NCI-H2196 treated with DMSO at 0.1 percent for 48 hours (cell line): Measurements from ENCODE around the gene OR2AG1.
"Not testable (repeated sequence)": the region's sequence is repeated elsewhere in the genome, so short reads cannot be mapped to it uniquely, and the experiment has no call there.

Source experiments
- DNase-seq: peaks from one replicate; lab custom pipeline; 2025; ENCODE audit not compliant: unreplicated experiment; lab: John Stamatoyannopoulos, UW

The OR2AG1 gene

GRCh38 chr11:6780829-6781228 is 2.0 kb upstream of the OR2AG1 start:
- no peak for DNase-seq

DNA sequence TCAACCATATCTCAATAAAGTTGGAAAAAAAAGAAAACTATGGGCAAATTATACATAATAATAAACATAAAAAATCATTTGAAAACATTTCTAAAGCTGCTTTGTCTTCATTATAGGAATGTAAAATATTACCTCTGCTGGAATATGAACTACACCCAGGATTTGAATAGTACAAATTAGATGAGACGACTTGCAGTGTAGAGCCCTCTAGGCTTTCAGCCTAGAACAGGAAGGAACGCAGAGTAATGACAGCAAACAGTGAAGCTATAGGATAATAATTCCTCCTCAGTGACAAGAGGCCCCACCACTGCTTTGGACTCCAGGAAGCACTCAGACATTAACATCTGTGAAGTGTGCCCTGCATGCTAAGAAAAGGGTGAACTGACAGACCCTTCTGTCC is 7.7 kb downstream of the OR2AG1 start:
- no peak for DNase-seq

DNA sequence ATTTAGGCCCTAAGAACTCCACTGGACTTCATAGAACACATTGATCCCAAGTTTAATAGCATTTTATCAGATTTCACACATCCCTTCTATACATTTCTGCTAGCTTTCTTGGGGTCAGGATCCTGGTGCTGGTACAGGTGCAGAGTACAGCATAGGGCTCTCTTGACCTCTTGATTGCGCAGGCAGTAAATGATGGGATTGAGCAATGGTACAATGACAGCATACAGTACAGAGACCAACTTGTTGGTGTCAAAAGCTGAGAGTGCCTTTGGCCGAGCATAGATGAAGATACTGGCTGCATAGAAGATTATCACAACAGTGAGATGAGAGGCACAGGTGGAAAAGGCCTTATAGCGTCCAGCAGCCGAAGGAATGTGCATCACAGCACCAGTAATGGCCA is 11.8 kb downstream of the OR2AG1 start:
- DNase-seq: no peak

DNA sequence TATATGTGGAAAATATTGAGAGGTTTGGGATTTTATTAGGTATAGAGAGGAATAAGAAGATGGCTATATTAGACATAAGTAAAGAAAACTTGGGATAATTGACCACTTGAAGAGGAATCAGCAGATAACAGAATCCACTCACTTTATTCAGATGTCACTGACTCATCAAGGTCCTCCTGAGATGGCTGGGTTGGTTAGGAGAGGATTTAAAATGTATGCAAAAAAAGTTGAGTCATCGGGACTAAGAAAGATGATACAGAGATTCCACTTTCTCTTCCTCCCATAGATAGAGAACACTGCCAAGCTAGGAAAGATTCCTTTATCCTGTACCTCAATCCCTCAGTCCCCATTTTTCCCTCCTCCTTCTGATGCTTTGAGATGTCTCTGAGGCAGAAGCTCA is 16.6 kb downstream of the OR2AG1 start, which contains the start of gene OR6A2:
OR6A2 (minus strand) TSS at position 288 of the 400 bp plus-strand sequence. CDS start 3,981 bp downstream, outside the sequence.
- DNase-seq: no peak

- not testable (repeated sequence) for DNase-seq
These were observed 18.3 kb downstream of the OR2AG1 start for GRCh38 chr11:6801075-6801474.

- peak; percentile 6 for DNase-seq
These were observed 29.7 kb downstream of the OR2AG1 start for GRCh38 chr11:6812390-6813005.

- no peak for DNase-seq
These were observed 30.8 kb downstream of the OR2AG1 start for GRCh38 chr11:6813656-6814055.

DNA sequence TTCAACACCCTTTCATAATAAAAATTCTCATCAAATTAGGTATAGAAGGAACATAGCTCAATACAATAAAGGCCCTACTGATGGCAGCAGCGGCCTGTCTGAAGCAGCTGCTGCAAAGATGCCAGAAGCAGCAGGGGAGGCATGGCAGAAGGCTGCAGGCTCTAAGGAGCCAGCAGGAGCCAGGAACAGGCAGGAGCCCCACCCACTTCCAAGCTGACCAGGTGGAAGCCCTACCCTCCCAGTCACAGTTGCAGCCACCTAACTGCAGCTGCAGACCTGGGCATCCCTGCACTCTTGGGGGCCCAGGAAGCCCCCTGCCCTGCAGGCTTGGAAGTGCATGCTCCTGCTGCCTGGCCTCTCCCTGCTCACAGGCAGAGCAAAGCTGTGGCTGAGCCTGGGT is 34.9 kb downstream of the OR2AG1 start:
- no peak for DNase-seq

DNA sequence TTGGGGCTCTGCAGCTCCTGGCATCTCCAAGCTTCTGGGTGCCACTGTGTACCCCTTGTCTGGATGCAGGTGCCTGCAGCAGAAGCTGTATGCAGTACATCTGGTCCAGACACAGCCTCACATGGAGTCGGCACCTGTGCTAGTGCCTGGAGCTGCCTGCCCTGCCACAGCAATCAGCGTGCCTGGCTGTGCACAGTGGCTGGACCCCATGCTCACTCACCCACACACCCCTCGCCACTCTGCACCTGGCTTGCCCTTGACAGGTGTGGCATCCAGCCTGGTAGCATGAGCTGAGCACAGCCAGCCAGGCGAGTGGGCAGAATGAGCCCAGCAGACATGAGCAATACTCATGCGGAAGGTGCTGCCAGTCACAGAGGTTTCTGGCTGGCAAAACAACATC is 36.1 kb downstream of the OR2AG1 start:
- no peak for DNase-seq

DNA sequence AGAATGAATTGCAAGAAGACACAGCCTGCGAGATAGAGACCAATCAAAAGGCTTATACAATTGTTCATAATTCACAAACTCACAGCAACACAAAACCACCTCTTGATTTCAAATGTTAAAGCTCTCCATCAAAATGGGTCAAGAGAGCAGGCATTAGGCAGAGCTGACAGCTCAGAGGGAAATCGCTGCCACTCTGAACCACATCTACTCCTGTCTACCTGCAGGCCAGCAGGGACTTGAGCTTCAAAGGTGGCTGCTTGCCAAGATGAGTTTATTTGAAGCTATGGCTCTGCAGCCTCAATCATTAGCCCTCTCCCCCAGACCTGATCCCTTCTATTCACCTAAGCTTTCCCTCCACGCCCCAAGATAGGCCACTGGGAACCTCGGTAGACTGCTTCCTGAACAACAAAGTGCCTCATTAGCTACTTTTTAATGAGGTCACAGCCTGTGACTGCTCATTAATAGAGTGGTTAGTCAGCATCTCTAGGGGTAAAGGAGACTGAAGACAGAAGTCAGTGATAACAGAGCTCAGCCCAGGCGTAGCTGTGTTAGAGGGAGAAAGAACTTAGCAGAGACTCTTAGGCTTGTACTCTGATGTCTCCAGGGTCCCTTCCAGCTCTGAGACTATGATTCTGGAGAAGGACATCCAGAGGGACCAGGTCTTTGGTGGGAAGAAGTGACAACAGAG is 41.5 kb downstream of the OR2AG1 start:
- DNase-seq: no peak

GRCh38 chr11:6825231-6825744 is 42.5 kb downstream of the OR2AG1 start:
- no peak for DNase-seq

- DNase-seq: no peak
These were observed 45.3 kb downstream of the OR2AG1 start for GRCh38 chr11:6828103-6828502.

GRCh38 chr11:6833356-6833755 is 50.5 kb downstream of the OR2AG1 start:
- DNase-seq: no peak

GRCh38 chr11:6834021-6834420 is 51.2 kb downstream of the OR2AG1 start:
- no peak for DNase-seq
